Endothelial cell of umbilical vein (primary cell): ENCODE data around the gene COX4I1.

Experiments used
- EZH2 ChIP-seq: IDR thresholded peaks from 2 replicates; pipeline ENCODE4 v1.6.1; 2012; ENCODE audit warnings: borderline replicate concordance, low read depth, mild to moderate bottlenecking, moderate library complexity, low read length, inconsistent platforms; ENCODE audit not compliant: severe bottlenecking
- JUN ChIP-seq: IDR thresholded peaks from 2 replicates; pipeline ENCODE4 v1.6.1; 2011; ENCODE audit warnings: borderline replicate concordance, low read depth; ENCODE audit not compliant: insufficient read length, insufficient read depth
- MAX ChIP-seq: IDR thresholded peaks from 2 replicates; pipeline ENCODE4 v1.6.1; 2011; ENCODE audit not compliant: insufficient read depth, insufficient read length
- POLR2A ChIP-seq: IDR thresholded peaks from 2 replicates; pipeline ENCODE4 v1.6.1; 2012; ENCODE audit warnings: low read depth, mild to moderate bottlenecking, control low read depth, low read length
- POLR2AphosphoS5 ChIP-seq: IDR thresholded peaks from 2 replicates; pipeline ENCODE4 v1.6.1; 2012; ENCODE audit warnings: low read depth, mild to moderate bottlenecking, control low read depth, low read length, moderate library complexity; ENCODE audit not compliant: insufficient read depth
- TF ChIP-seq, protein P1 (sequence below), 2 donors: IDR thresholded peaks; 1 replicate in 1 of 2; 2 replicates in 1 of 2; pipeline ENCODE4 v1.5.1; 2011; ENCODE audit warnings: low read length in 2 of 2, mild to moderate bottlenecking in 2 of 2, moderate library complexity in 2 of 2, control low read depth in 1 of 2, inconsistent platforms in 1 of 2, low read depth in 1 of 2; ENCODE audit not compliant: insufficient read depth in 1 of 2; ENCODE audit errors: extremely low read depth in 1 of 2

- TF ChIP-seq POLR2A (no peak), POLR2AphosphoS5 (no peak), EZH2 (no peak), MAX (no peak), JUN (no peak)
- TF ChIP-seq, protein P1, sequence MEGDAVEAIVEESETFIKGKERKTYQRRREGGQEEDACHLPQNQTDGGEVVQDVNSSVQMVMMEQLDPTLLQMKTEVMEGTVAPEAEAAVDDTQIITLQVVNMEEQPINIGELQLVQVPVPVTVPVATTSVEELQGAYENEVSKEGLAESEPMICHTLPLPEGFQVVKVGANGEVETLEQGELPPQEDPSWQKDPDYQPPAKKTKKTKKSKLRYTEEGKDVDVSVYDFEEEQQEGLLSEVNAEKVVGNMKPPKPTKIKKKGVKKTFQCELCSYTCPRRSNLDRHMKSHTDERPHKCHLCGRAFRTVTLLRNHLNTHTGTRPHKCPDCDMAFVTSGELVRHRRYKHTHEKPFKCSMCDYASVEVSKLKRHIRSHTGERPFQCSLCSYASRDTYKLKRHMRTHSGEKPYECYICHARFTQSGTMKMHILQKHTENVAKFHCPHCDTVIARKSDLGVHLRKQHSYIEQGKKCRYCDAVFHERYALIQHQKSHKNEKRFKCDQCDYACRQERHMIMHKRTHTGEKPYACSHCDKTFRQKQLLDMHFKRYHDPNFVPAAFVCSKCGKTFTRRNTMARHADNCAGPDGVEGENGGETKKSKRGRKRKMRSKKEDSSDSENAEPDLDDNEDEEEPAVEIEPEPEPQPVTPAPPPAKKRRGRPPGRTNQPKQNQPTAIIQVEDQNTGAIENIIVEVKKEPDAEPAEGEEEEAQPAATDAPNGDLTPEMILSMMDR (IDR thresholded peaks at IDR 0.05; ENCODE audit: extremely low read depth in 1 of 2, insufficient read depth in 1 of 2, low read depth in 1 of 2, low read length in 2 of 2): no peak
Observed at GRCh38 chr16:85830821-85831220, 31.3 kb downstream of the COX4I1 start.
